K562 (cell line): ENCODE measurements around the gene PRSS23. TPM values are rescaled to one million over a fixed set of nuclear protein-coding genes. Genes with fewer than 3 reads are reported as not detected.
A peak's percentile ranks its signal among the peaks of the same experiment; 100 is the strongest.

ENCODE experiments used
- ATAC-seq: fragments of 200-7000 bp; cut with Tn5 transposase; 3 replicates; pipeline ENCODE4 v1.9.1; 2020; ENCODE audit warnings: moderate library complexity
- BruUV-seq: library from RNA; stranded (reverse); fragments of 400-500 nt; replicated peaks from 2 replicates; lab custom pipeline; 2021; lab: Mats Ljungman, UMichigan
- CTCF ChIA-PET: fragments of 300-600 bp; formaldehyde crosslinking; extraction: SDS; loops from one replicate; lab custom pipeline; 2021; ENCODE audit warnings: low intra/inter-chr PET ratio; lab: Yijun Ruan, JAX
- POLR2A ChIA-PET: fragments of 300-600, 350-650 bp; sonication (Branson Sonifier 250); formaldehyde crosslinking; extraction: SDS; loops from one replicate; lab custom pipeline; 2021; ENCODE audit warnings: antibody characterized with exemption, inconsistent platforms; lab: Yijun Ruan, JAX
- DNase-seq, 4 experiments: peaks; one replicate each; pipeline versions ENCODE4 v3.0.0 to v3.0.0-alpha.2; 2011 to 2018; ENCODE audit warnings: low spot score in 3 of 4, mixed read lengths in 3 of 4; ENCODE audit errors: extremely low read depth in 1 of 4
- FAIRE-seq: peaks from 2 replicates; lab custom pipeline; 2011; peaks lifted over from hg19 to GRCh38; lab: Jason Lieb, UNC
- H2AFZ ChIP-seq: 2 replicates; pipeline ENCODE4 v1.6.0; 2011; ENCODE audit warnings: low read depth, low read length, control low read depth, inconsistent platforms
- H3K27ac ChIP-seq: fragments of 200-600 bp; 3 replicates; pipeline ENCODE4 v1.8.0; 2011; ENCODE audit warnings: low read depth, mild to moderate bottlenecking, control low read depth, inconsistent platforms, low read length, moderate library complexity, mixed read lengths; ENCODE audit errors: extremely low read depth
- H3K27me3 ChIP-seq, 2 experiments: fragments of 300-600 bp in 1 of 2; 2 replicates in 1 of 2; 3 replicates in 1 of 2; pipeline versions ENCODE4 v1.6.0 to v1.8.0; 2011; ENCODE audit warnings: inconsistent platforms in 2 of 2, low read length in 2 of 2, mild to moderate bottlenecking in 1 of 2, mixed read lengths in 1 of 2, moderate library complexity in 1 of 2; ENCODE audit not compliant: control insufficient read depth in 2 of 2, insufficient read depth in 2 of 2
- H3K36me3 ChIP-seq: fragments of 300-600 bp; 3 replicates; pipeline ENCODE4 v1.8.0; 2011; ENCODE audit warnings: mild to moderate bottlenecking, low read length, inconsistent platforms; ENCODE audit not compliant: control insufficient read depth, insufficient read depth
- H3K4me1 ChIP-seq, 2 experiments: fragments of 200-600 bp in 1 of 2; replicated peaks in 1 of 2; 2 replicates in 1 of 2; 3 replicates in 1 of 2; pipeline versions ENCODE4 v1.5.1 to v1.8.0; 2011; ENCODE audit warnings: inconsistent platforms in 2 of 2, low read length in 2 of 2, mild to moderate bottlenecking in 1 of 2, mixed read lengths in 1 of 2, moderate library complexity in 1 of 2; ENCODE audit not compliant: control insufficient read depth in 2 of 2, insufficient read depth in 2 of 2
- H3K4me2 ChIP-seq: 2 replicates; pipeline ENCODE4 v1.6.1; 2011; ENCODE audit warnings: low read length, control low read depth, inconsistent platforms, mixed read lengths; ENCODE audit not compliant: insufficient read depth
- H3K4me3 ChIP-seq: fragments of 200-600 bp; sonication (generic), shearing (Covaris generic); 2 replicates; pipeline ENCODE4 v1.5.1; 2016; ENCODE audit warnings: control low read depth, inconsistent platforms
- H3K79me2 ChIP-seq: fragments of 200-600 bp; 3 replicates; pipeline ENCODE4 v1.8.0; 2011; ENCODE audit warnings: low read length, inconsistent platforms; ENCODE audit not compliant: control insufficient read depth, insufficient read depth
- H3K9ac ChIP-seq, 2 experiments: 2 replicates each; pipeline versions ENCODE4 v1.6.0 to v1.6.1; 2011; ENCODE audit warnings: low read depth in 2 of 2, low read length in 2 of 2, control low read depth in 1 of 2, inconsistent platforms in 1 of 2, mild to moderate bottlenecking in 1 of 2, mixed read lengths in 1 of 2; ENCODE audit not compliant: insufficient read depth in 1 of 2
- H3K9me1 ChIP-seq: one replicate; pipeline ENCODE4 v1.6.0; 2011; ENCODE audit warnings: inconsistent platforms, mild to moderate bottlenecking, low read length, moderate library complexity; ENCODE audit not compliant: control insufficient read depth, insufficient read depth
- H3K9me3 ChIP-seq: replicated peaks from 2 replicates; pipeline ENCODE4 v1.5.1; 2011; ENCODE audit warnings: low read depth, low read length, inconsistent platforms; ENCODE audit not compliant: control insufficient read depth, insufficient read depth
- H4K20me1 ChIP-seq: replicated peaks from 2 replicates; pipeline ENCODE4 v1.6.1; 2011; ENCODE audit warnings: low read length, inconsistent platforms, mixed read lengths; ENCODE audit not compliant: control insufficient read depth, insufficient read depth
- ARID3A ChIP-seq: IDR thresholded peaks from 2 replicates; pipeline ENCODE4 v1.6.1; 2012; ENCODE audit warnings: low read depth, low read length, improper control_type of control experiment, borderline replicate concordance
- ARID4B ChIP-seq: sonication (generic); formaldehyde crosslinking; IDR thresholded peaks from 2 replicates; pipeline ENCODE4 v1.8.0; 2022; ENCODE audit warnings: mild to moderate bottlenecking, missing genetic modification reagents
- E2F3 ChIP-seq: fragments of 250-450 bp; sonication (Bioruptor Pico); IDR thresholded peaks from 2 replicates; pipeline ENCODE4 v1.4.0; 2020; ENCODE audit warnings: mild to moderate bottlenecking
- GMEB1 ChIP-seq: fragments of 250-450 bp; sonication (Bioruptor Pico); IDR thresholded peaks from 2 replicates; pipeline ENCODE4 v1.4.0; 2020; ENCODE audit warnings: mild to moderate bottlenecking
- L3MBTL2 ChIP-seq: fragments of 450-650 bp; IDR thresholded peaks from 2 replicates; pipeline ENCODE4 v1.6.1; 2016; ENCODE audit warnings: mild to moderate bottlenecking, moderate library complexity
- PTBP1 ChIP-seq: fragments of 200-400 bp; formaldehyde crosslinking; IDR thresholded peaks from 2 replicates; pipeline ENCODE4 v1.6.1; 2017; ENCODE audit warnings: low read depth, low read length
- RFX5 ChIP-seq: IDR thresholded peaks from 2 replicates; pipeline ENCODE4 v1.6.1; 2011; ENCODE audit warnings: low read depth, mild to moderate bottlenecking, improper control_type of control experiment, low read length
- WGBS: fragments of 100-300 bp; shearing (Covaris generic); methylation state at CpG from one replicate; pipeline ENCODE4 v1.1.6; 2016; ENCODE audit warnings: low coverage, mixed read lengths; ENCODE audit not compliant: insufficient coverage; ENCODE audit errors: missing lambda C conversion rate; 5-methylcytosine and 5-hydroxymethylcytosine counted together
- in situ Hi-C: fragments of 300-500 bp; cut with MboI; formaldehyde crosslinking; loops from 4 replicates; pipeline ENCODE4 v1.15.0; 2018; ENCODE audit warnings: inconsistent platforms, mixed read lengths
- intact Hi-C: fragments of 100-400 bp; cut with micrococcal nuclease; formaldehyde crosslinking; loops from 2 replicates; pipeline ENCODE4 v1.14.2; 2022
- polyA plus RNA-seq, 8 experiments: library from polyadenylated mRNA; depleted of rRNA in 4 of 8; stranded (reverse) in 5 of 8; unstranded in 3 of 8; fragments of >200 nt; fragmentation: Nextera tagmentation in 2 of 8; fragmentation: Illumina TruSeq in 1 of 8; extraction: Ambion mirVana in 2 of 8; extraction: Trizol in 1 of 8; gene quantifications; 2 replicates each; pipeline versions ENCODE4 v1.2.1 to v1.2.3, GENCODE V29; 2011 to 2014; ENCODE audit warnings: inconsistent platforms in 1 of 8, missing spikeins in 1 of 8
- total RNA-seq, 7 experiments: library from RNA; depleted of rRNA in 6 of 7; stranded (reverse); fragments of >200 nt in 6 of 7; fragmentation: Illumina TruSeq in 2 of 7; extraction: Trizol in 2 of 7; gene quantifications; 2 replicates each; pipeline versions ENCODE4 v1.2.1 to v1.2.3, GENCODE V29; 2011 to 2021; ENCODE audit warnings: low replicate concordance in 1 of 7

PRSS23 gene
- total and polyA plus RNA-seq, 9 of the 15 experiments (the other 6 are each of a cell fraction or from before 2014, with no cell fraction given): 0.04 to 0.51 (median 0.11) TPM; not detected in 2

- WGBS: 1% methylated on average over 5 of the region's 5 CpGs
- peaks cover 14 to 33% of the 10 kb centered on the region in 2 experiments for H3K27me3 ChIP-seq
- peak; percentile 60 for FAIRE-seq
- H4K20me1 ChIP-seq: no peaks in the 10 kb centered on the region
- no peaks in the 10 kb centered on the region for H3K9me1 ChIP-seq
- H3K4me2 ChIP-seq: no peak overlapping the region
- no peak for DNase-seq
- in situ Hi-C loops: no loop called here
- ATAC-seq: no peak
- no peak overlapping the region for H3K27ac ChIP-seq
- no peak overlapping the region for H3K4me3 ChIP-seq
- no peak overlapping the region for H3K9ac ChIP-seq
- peaks cover 0 to 13% of the 10 kb centered on the region in 2 experiments; a peak in 2 of 5 replicates for H3K4me1 ChIP-seq
- H2AFZ ChIP-seq: no peak overlapping the region
- H3K79me2 ChIP-seq: no peaks in the 10 kb centered on the region
- no peak for TF ChIP-seq ARID3A
- no peak for TF ChIP-seq L3MBTL2
- TF ChIP-seq RFX5: no peak
- no peak for TF ChIP-seq PTBP1
- no peak for TF ChIP-seq ARID4B (CRISPR knock-in tag)
- no peak for TF ChIP-seq GMEB1 (CRISPR knock-in tag)
- TF ChIP-seq E2F3: no peak
- intact Hi-C loops: loop anchor here (2.0 kb wide), 1 partner anchor 127 kb away; no protein-coding TSS in a partner anchor
- no peaks in the 10 kb centered on the region for H3K9me3 ChIP-seq
- ChIA-PET CTCF (interaction anchor here (0.6 kb wide), 1 partner anchor 478 kb away, joined by 3 read pairs; no protein-coding TSS in a partner anchor), POLR2A (interaction anchor here (0.6 kb wide), 2 partner anchors 54 to 320 kb away, joined by 3 to 4 read pairs; no protein-coding TSS in a partner anchor)
- no TSS peak for BruUV-seq
- no peaks in the 10 kb centered on the region for H3K36me3 ChIP-seq
Observed at GRCh38 chr11:86803136-86804045, 3.0 kb downstream of the PRSS23 start.
